Ovary (tissue), 9 donors: ENCODE measurements around the gene AP5M1. TPM values are rescaled to one million over a fixed set of nuclear protein-coding genes. Genes with fewer than 3 reads are reported as not detected.

ENCODE experiments used
- DNase-seq, 5 donors: peaks; one replicate each; pipeline ENCODE4 v3.0.0-alpha.2; 2019 to 2020
- H3K27ac ChIP-seq, 2 donors: fragments of 200-600 bp; one replicate each; pipeline versions ENCODE4 v1.5.1 to v1.8.0; 2019 to 2022
- H3K27me3 ChIP-seq: fragments of 200-600 bp; one replicate; pipeline ENCODE4 v1.8.0; 2022
- H3K36me3 ChIP-seq: fragments of 200-600 bp; sonication (generic); one replicate; pipeline ENCODE4 v1.5.1; 2019
- H3K4me1 ChIP-seq: one replicate; pipeline ENCODE4 v1.8.1; 2013; ENCODE audit warnings: mild to moderate bottlenecking, moderate library complexity; ENCODE audit not compliant: insufficient read depth
- H3K4me3 ChIP-seq: fragments of 200-600 bp; sonication (generic); one replicate; pipeline ENCODE4 v1.5.1; 2017
- H3K9me3 ChIP-seq, 2 donors: fragments of 200-600 bp in 1 of 2; sonication (generic) in 1 of 2; one replicate each; pipeline versions ENCODE4 v1.5.1 to v1.8.1; 2013 to 2019; ENCODE audit warnings: mild to moderate bottlenecking in 1 of 2, moderate library complexity in 1 of 2
- CTCF ChIP-seq, 3 donors: fragments of 450-650 bp in 2 of 3; fragments of 200-600 bp in 1 of 3; IDR thresholded peaks; one replicate each; pipeline versions ENCODE4 v1.5.1 to v1.8.0; 2016 to 2022; ENCODE audit warnings: antibody characterized with exemption in 3 of 3, mild to moderate bottlenecking in 1 of 3
- EP300 ChIP-seq: sonication (generic); formaldehyde crosslinking; IDR thresholded peaks from one replicate; pipeline ENCODE4 v1.6.1; 2017; ENCODE audit warnings: antibody characterized with exemption
- POLR2A ChIP-seq: fragments of 450-650 bp; IDR thresholded peaks from one replicate; pipeline ENCODE4 v1.6.1; 2017; ENCODE audit warnings: antibody characterized with exemption, mild to moderate bottlenecking, moderate library complexity
- WGBS, 3 donors: extraction: QIAGEN DNeasy Blood & Tissue Kit in 1 of 3; methylation state at CpG; one replicate each; pipeline versions ENCODE4 v1.1.5 to v1.1.7; 2013 to 2017; 5-methylcytosine and 5-hydroxymethylcytosine counted together
- intact Hi-C, 4 donors: fragments of 100-400 bp; cut with DNase I; formaldehyde crosslinking; loops; one replicate each; pipeline versions ENCODE4 v1.11.0 to v1.15.1; 2022 to 2023
- polyA plus RNA-seq, 2 donors: library from polyadenylated mRNA; stranded (reverse); fragments of 200-250 nt in 1 of 2; fragments of 350-450 nt in 1 of 2; fragmentation: Illumina TruSeq in 1 of 2; extraction: RNeasy Lipid Tissue Mini Kit (QIAGEN cat#74804) in 1 of 2; gene quantifications; one replicate each; pipeline ENCODE4 v1.2.3, GENCODE V29; 2013 to 2014
- total RNA-seq, 7 donors: library from RNA; depleted of rRNA in 2 of 7; stranded (reverse); fragments of >200 nt in 2 of 7; fragmentation: NEBNext Ultra II Directional in 3 of 7; extraction: Animal tissue kit (Norgen Biotek cat#: 25700) in 3 of 7; gene quantifications; one replicate each; pipeline versions ENCODE4 v1.1.0 to v1.2.4, GENCODE V29; 2016 to 2023
- donor health status: DM: no; HTN: no; CAD: no; lungs with moderate emphysema.
- donor health status: DM: no; HTN: no; CAD: no.
- donor health status: Bipolar disorder and iron deficiency.
- donor health status: DM: yes; HTN: yes; CAD: no.
- donor health status: DM: no; HTN: no; CAD: no.
- donor health status: DM: yes; HTN: yes; CAD: no.

Gene AP5M1
- total and polyA plus RNA-seq, 9 donors, result 7.3 to 31.0 (median 22.1) TPM

GRCh38 chr14:57266065-57266464 lies 2.7 kb upstream of the AP5M1 start:
- DNase-seq, result no peak
- H3K27ac ChIP-seq, result no peak overlapping the region
- TF ChIP-seq CTCF (IDR thresholded peaks at IDR 0.05) (no peak), EP300 (no peak), POLR2A (no peak)
- H3K9me3 ChIP-seq, result no peaks in the 10 kb centered on the region
- H3K36me3 ChIP-seq, result no peaks in the 10 kb centered on the region
- no peaks in the 10 kb centered on the region for H3K27me3 ChIP-seq
- WGBS, 3 donors, result 4 to 10% (median 4%) methylated on average over 2 of the region's 2 CpGs
- intact Hi-C loops, result no loop called here
- peaks cover 7% of the 10 kb centered on the region for H3K4me1 ChIP-seq
- H3K4me3 ChIP-seq, result no peak overlapping the region

- DNase-seq, result no peak
- no peak overlapping the region for H3K27ac ChIP-seq
- TF ChIP-seq CTCF (IDR thresholded peaks at IDR 0.05), result no peak
- TF ChIP-seq POLR2A, result no peak
- TF ChIP-seq EP300, result no peak
- 84 to 96% (median 85%) methylated on average over 1 of the region's 1 CpG for WGBS, 3 donors
- no peaks in the 10 kb centered on the region for H3K9me3 ChIP-seq
- no peak overlapping the region for H3K4me3 ChIP-seq
- peaks cover 3% of the 10 kb centered on the region for H3K4me1 ChIP-seq
- intact Hi-C loops, result no loop called here
- no peaks in the 10 kb centered on the region for H3K27me3 ChIP-seq
- H3K36me3 ChIP-seq, result no peaks in the 10 kb centered on the region
Observed at GRCh38 chr14:57273236-57273635, 4.5 kb downstream of the AP5M1 start.

- Histone ChIP-seq H3K4me1 (peaks cover 3% of the 10 kb centered on the region), H3K4me3 (no peak overlapping the region), H3K9me3 (no peaks in the 10 kb centered on the region), H3K27ac (no peak overlapping the region), H3K27me3 (no peaks in the 10 kb centered on the region), H3K36me3 (no peaks in the 10 kb centered on the region)
- DNase-seq, result no peak
- intact Hi-C loops, result no loop called here
- WGBS, 3 donors, result 87 to 97% (median 90%) methylated on average over 2 of the region's 2 CpGs
- TF ChIP-seq POLR2A (no peak), CTCF (IDR thresholded peaks at IDR 0.05) (no peak), EP300 (no peak)
Observed at GRCh38 chr14:57274551-57274950, 5.8 kb downstream of the AP5M1 start.

GRCh38 chr14:57275023-57275664 lies 6.4 kb downstream of the AP5M1 start:
- Histone ChIP-seq H3K4me3 (no peak overlapping the region), H3K36me3 (no peaks in the 10 kb centered on the region), H3K4me1 (peaks cover 3% of the 10 kb centered on the region), H3K27ac (no peak overlapping the region), H3K27me3 (no peaks in the 10 kb centered on the region), H3K9me3 (no peaks in the 10 kb centered on the region)
- intact Hi-C loops, result no loop called here
- WGBS, 3 donors, result 93 to 96% (median 95%) methylated on average over 2 of the region's 2 CpGs
- DNase-seq, result no peak
- no peak for TF ChIP-seq CTCF (IDR thresholded peaks at IDR 0.05)
- no peak for TF ChIP-seq POLR2A
- no peak for TF ChIP-seq EP300
